B cell (primary cell): ENCODE measurements around the gene CDC42SE2. TPM values are rescaled to one million over a fixed set of nuclear protein-coding genes. Genes with fewer than 3 reads are reported as not detected.
A peak's percentile ranks its signal among the peaks of the same experiment; 100 is the strongest.

ENCODE experiments used
- ATAC-seq: fragments of 200-7000 bp; cut with Tn5 transposase; one replicate; pipeline ENCODE4 v1.10.0; 2021; ENCODE audit warnings: low read depth, mild to moderate bottlenecking, moderate number of reproducible peaks, moderate library complexity
- CTCF ChIA-PET: fragments of 350-600 bp; sonication (Branson Sonifier 250); formaldehyde crosslinking; loops from one replicate; lab custom pipeline; 2021; ENCODE audit warnings: antibody characterized with exemption, inconsistent platforms; lab: Charles Lee
- POLR2A ChIA-PET: fragments of 350-600 bp; sonication (Branson Sonifier 250); formaldehyde crosslinking; loops from one replicate; lab custom pipeline; 2021; ENCODE audit warnings: antibody characterized with exemption; lab: Charles Lee
- DNase-seq: peaks from one replicate; pipeline ENCODE4 v3.0.0; 2013
- H2AFZ ChIP-seq: 2 replicates; pipeline ENCODE4 v1.6.1; 2012; ENCODE audit warnings: mild to moderate bottlenecking, low read depth, low read length; ENCODE audit not compliant: insufficient read depth, poor library complexity, severe bottlenecking
- H3K27ac ChIP-seq, 2 donors: 1 replicate in 1 of 2; 2 replicates in 1 of 2; pipeline ENCODE4 v1.5.1; 2012 to 2013; ENCODE audit warnings: low read length in 2 of 2, mild to moderate bottlenecking in 2 of 2, moderate library complexity in 1 of 2
- H3K27me3 ChIP-seq, 4 experiments: fragments of 200-600 bp in 1 of 4; sonication (generic) in 1 of 4; replicated peaks in 1 of 4; 1 replicate in 2 of 4; 2 replicates in 2 of 4; pipeline versions ENCODE4 v1.6.1 to v1.7.0; 2013 to 2016; ENCODE audit warnings: low read length in 3 of 4, mild to moderate bottlenecking in 2 of 4, mixed read lengths in 1 of 4, moderate library complexity in 1 of 4; ENCODE audit not compliant: insufficient read depth in 4 of 4, control insufficient read depth in 3 of 4; ENCODE audit errors: control extremely low read depth in 1 of 4
- H3K36me3 ChIP-seq, 2 experiments: replicated peaks in 1 of 2; 1 replicate in 1 of 2; 2 replicates in 1 of 2; pipeline versions ENCODE4 v1.6.1 to v1.7.1; 2013; ENCODE audit warnings: low read length in 1 of 2; ENCODE audit not compliant: insufficient read depth in 2 of 2, control insufficient read depth in 1 of 2; ENCODE audit errors: control extremely low read depth in 1 of 2, extremely low read depth in 1 of 2
- H3K4me1 ChIP-seq, 2 donors: fragments of 200-600 bp in 1 of 2; sonication (generic) in 1 of 2; 1 replicate in 1 of 2; 2 replicates in 1 of 2; pipeline versions ENCODE4 v1.5.1 to v1.6.1; 2013 to 2017; ENCODE audit warnings: low read length in 2 of 2; ENCODE audit not compliant: control insufficient read depth in 2 of 2, insufficient read depth in 2 of 2
- H3K4me2 ChIP-seq: replicated peaks from 2 replicates; pipeline ENCODE3; 2012; ENCODE audit warnings: mild to moderate bottlenecking, low read depth, low read length; ENCODE audit not compliant: poor library complexity, severe bottlenecking
- H3K4me3 ChIP-seq, 5 experiments: fragments of 200-600 bp in 1 of 5; sonication (generic) in 1 of 5; 1 replicate in 3 of 5; 2 replicates in 2 of 5; pipeline versions ENCODE4 v1.5.1 to v1.7.0; 2011 to 2016; ENCODE audit warnings: low read length in 4 of 5, mild to moderate bottlenecking in 4 of 5, low read depth in 2 of 5, control low read depth in 1 of 5, moderate library complexity in 1 of 5; ENCODE audit not compliant: insufficient read depth in 1 of 5; ENCODE audit errors: control extremely low read depth in 1 of 5, extremely low read depth in 1 of 5
- H3K79me2 ChIP-seq: fragments of 200-600 bp; sonication (generic); one replicate; pipeline ENCODE4 v1.6.0; 2016; ENCODE audit warnings: low read length; ENCODE audit not compliant: control insufficient read depth, insufficient read depth
- H3K9ac ChIP-seq: fragments of 200-600 bp; sonication (generic); 2 replicates; pipeline ENCODE4 v1.6.1; 2017; ENCODE audit warnings: mild to moderate bottlenecking, low read length, moderate library complexity
- H3K9me3 ChIP-seq, 3 donors: one replicate each; pipeline versions ENCODE4 v1.6.1 to v1.7.1; 2013; ENCODE audit warnings: low read length in 2 of 3; ENCODE audit not compliant: control insufficient read depth in 2 of 3, insufficient read depth in 1 of 3; ENCODE audit errors: control extremely low read depth in 1 of 3
- H4K20me1 ChIP-seq: 2 replicates; pipeline ENCODE4 v1.6.0; 2012; ENCODE audit warnings: mild to moderate bottlenecking, low read length; ENCODE audit not compliant: insufficient read depth, control insufficient read depth, poor library complexity, severe bottlenecking
- H3K27ac Mint-ChIP-seq: one replicate; pipeline ENCODE4 v1.8.0; 2021; ENCODE audit warnings: mixed read lengths
- H3K27me3 Mint-ChIP-seq: one replicate; pipeline ENCODE4 v1.8.0; 2021; ENCODE audit warnings: mixed read lengths
- H3K4me1 Mint-ChIP-seq: one replicate; pipeline ENCODE4 v1.8.0; 2021; ENCODE audit warnings: mixed read lengths
- H3K4me3 Mint-ChIP-seq: one replicate; pipeline ENCODE4 v1.8.0; 2021; ENCODE audit warnings: mixed read lengths
- H3K9me3 Mint-ChIP-seq: one replicate; pipeline ENCODE4 v1.8.0; 2022; ENCODE audit warnings: mixed read lengths; ENCODE audit not compliant: insufficient read depth
- EZH2 ChIP-seq: IDR thresholded peaks from 2 replicates; pipeline ENCODE4 v1.6.1; 2012; ENCODE audit warnings: borderline replicate concordance, low read depth, mild to moderate bottlenecking, moderate library complexity, low read length; ENCODE audit not compliant: insufficient read depth, poor library complexity, severe bottlenecking
- WGBS: methylation state at CpG from one replicate; pipeline ENCODE4 v1.1.5; 2013; ENCODE audit warnings: missing lambda C conversion rate; ENCODE audit not compliant: insufficient coverage; 5-methylcytosine and 5-hydroxymethylcytosine counted together
- intact Hi-C: fragments of 100-400 bp; cut with micrococcal nuclease; formaldehyde crosslinking; loops from one replicate; pipeline ENCODE4 v1.10.0; 2022
- polyA plus RNA-seq: library from polyadenylated mRNA; depleted of rRNA; stranded (reverse); fragments of >200 nt; gene quantifications from 2 replicates; pipeline ENCODE4 v1.2.3, GENCODE V29; 2012
- total RNA-seq, 2 donors: library from RNA; stranded (reverse); fragments of 120-200 nt in 1 of 2; gene quantifications; 1 replicate in 1 of 2; 2 replicates in 1 of 2; pipeline versions ENCODE4 v1.2.3 to v1.2.4, GENCODE V29; 2013 to 2022
- TF ChIP-seq, protein P1 (sequence below): fragments of 200-600 bp; IDR thresholded peaks from one replicate; pipeline ENCODE4 v1.8.0; 2022; ENCODE audit warnings: antibody characterized with exemption, mild to moderate bottlenecking

Gene CDC42SE2
- total and polyA plus RNA-seq, 2 donors (not counting 1 experiment from before 2014, with no cell fraction given), result 42.5 to 161 TPM

DNA sequence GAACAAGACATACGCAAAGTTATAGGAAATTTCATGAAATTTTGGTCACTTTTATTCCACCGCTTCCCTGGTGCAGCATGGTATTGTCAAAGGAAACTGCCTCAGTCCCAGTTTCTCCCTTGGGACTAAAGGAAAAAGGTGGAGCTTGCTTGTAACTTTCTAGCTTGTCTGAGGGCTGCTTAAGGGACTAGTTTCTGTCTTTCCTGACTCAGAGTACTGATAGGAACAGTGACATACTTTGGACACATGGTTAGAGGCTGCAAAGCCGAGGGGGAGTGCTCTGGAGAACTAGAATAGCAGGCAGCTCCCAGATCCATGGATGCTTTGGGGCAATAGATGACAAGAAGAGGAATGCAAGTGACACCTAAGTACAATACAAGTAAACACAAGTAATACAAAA is 136.7 kb downstream of the CDC42SE2 start:
- peaks cover 0 to 41% of the 10 kb centered on the region in 2 experiments for H3K36me3 ChIP-seq
- no peaks in the 10 kb centered on the region for H3K27me3 ChIP-seq
- no peaks in the 10 kb centered on the region for H3K79me2 ChIP-seq
- H3K4me3 ChIP-seq, result no peak overlapping the region
- H4K20me1 ChIP-seq, result no peaks in the 10 kb centered on the region
- Mint-ChIP-seq H3K27ac (no peak overlapping the region), H3K4me3 (no peak overlapping the region), H3K27me3 (no peaks in the 10 kb centered on the region), H3K4me1 (peaks cover 29% of the 10 kb centered on the region), H3K9me3 (peaks cover 3% of the 10 kb centered on the region)
- H3K4me2 ChIP-seq, result no peak overlapping the region
- no peak overlapping the region for H2AFZ ChIP-seq
- POLR2A ChIA-PET, result no interaction called here
- H3K9me3 ChIP-seq, result peaks cover 3 to 14% (median 13%) of the 10 kb centered on the region in 3 donors
- no peak overlapping the region for H3K9ac ChIP-seq
- no peak overlapping the region for H3K27ac ChIP-seq
- DNase-seq (no peak), ATAC-seq (no peak)
- WGBS, result 94% methylated on average over 2 of the region's 3 CpGs
- H3K4me1 ChIP-seq, result peaks cover 0 to 2% of the 10 kb centered on the region in 2 donors
- CTCF ChIA-PET, result interaction anchor here (1.1 kb wide), 1 partner anchor 18 kb away, joined by 3 read pairs; no protein-coding TSS in a partner anchor
- TF ChIP-seq EZH2, result no peak
- TF ChIP-seq, protein P1, sequence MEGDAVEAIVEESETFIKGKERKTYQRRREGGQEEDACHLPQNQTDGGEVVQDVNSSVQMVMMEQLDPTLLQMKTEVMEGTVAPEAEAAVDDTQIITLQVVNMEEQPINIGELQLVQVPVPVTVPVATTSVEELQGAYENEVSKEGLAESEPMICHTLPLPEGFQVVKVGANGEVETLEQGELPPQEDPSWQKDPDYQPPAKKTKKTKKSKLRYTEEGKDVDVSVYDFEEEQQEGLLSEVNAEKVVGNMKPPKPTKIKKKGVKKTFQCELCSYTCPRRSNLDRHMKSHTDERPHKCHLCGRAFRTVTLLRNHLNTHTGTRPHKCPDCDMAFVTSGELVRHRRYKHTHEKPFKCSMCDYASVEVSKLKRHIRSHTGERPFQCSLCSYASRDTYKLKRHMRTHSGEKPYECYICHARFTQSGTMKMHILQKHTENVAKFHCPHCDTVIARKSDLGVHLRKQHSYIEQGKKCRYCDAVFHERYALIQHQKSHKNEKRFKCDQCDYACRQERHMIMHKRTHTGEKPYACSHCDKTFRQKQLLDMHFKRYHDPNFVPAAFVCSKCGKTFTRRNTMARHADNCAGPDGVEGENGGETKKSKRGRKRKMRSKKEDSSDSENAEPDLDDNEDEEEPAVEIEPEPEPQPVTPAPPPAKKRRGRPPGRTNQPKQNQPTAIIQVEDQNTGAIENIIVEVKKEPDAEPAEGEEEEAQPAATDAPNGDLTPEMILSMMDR, result no peak
- intact Hi-C loops, result no loop called here

DNA sequence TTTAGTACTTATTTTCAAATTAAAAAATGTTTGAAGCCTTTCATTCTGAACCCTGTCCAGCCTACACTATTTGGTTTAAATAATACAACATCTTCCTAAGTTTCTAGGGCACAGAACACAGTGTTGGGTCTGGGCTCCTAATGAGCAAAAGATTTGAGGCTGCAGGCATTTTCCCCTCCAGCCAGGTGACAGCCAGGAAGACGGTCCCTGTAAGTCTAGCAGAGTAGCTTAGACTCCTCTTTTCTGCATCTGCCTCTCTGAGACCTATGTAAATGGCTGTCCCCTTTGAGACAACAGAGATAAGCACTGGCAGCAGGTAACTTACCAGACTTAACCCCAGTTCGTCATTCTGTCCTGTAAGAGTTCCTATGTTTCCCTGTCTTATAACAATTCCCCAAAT is 141.8 kb downstream of the CDC42SE2 start:
- Histone ChIP-seq H3K9me3 (peaks cover 3 to 13% (median 9%) of the 10 kb centered on the region in 3 donors), H3K27me3 (no peaks in the 10 kb centered on the region), H3K27ac (no peak overlapping the region), H3K9ac (no peak overlapping the region), H2AFZ (no peak overlapping the region), H3K36me3 (peaks cover 4 to 29% of the 10 kb centered on the region in 2 experiments), H3K4me2 (no peak overlapping the region), H4K20me1 (no peaks in the 10 kb centered on the region), H3K79me2 (peaks cover 5% of the 10 kb centered on the region), H3K4me1 (no peaks in the 10 kb centered on the region), H3K4me3 (no peak overlapping the region)
- intact Hi-C loops, result no loop called here
- 95% methylated on average over 2 of the region's 2 CpGs for WGBS
- DNase-seq (no peak), ATAC-seq (no peak)
- H3K27ac Mint-ChIP-seq, result peak overlapping the region; percentile 70
- peaks cover 3% of the 10 kb centered on the region for H3K9me3 Mint-ChIP-seq
- no peaks in the 10 kb centered on the region for H3K27me3 Mint-ChIP-seq
- POLR2A ChIA-PET, result no interaction called here
- no peak for TF ChIP-seq EZH2
- TF ChIP-seq, protein P1, result no peak
- no peak overlapping the region for H3K4me3 Mint-ChIP-seq
- no peaks in the 10 kb centered on the region for H3K4me1 Mint-ChIP-seq
- CTCF ChIA-PET, result interaction anchor here (0.6 to 1.4 kb wide), 3 partner anchors 8 to 85 kb away, joined by 3 to 4 read pairs (median 3); no protein-coding TSS in a partner anchor
